Astrocyte (in vitro differentiated cells and primary cell): ENCODE measurements around the gene IQGAP1.

Experiments
- CTCF ChIP-seq: IDR thresholded peaks from 2 replicates; pipeline ENCODE4 v1.5.1; 2011; ENCODE audit warnings: low read depth, mild to moderate bottlenecking, inconsistent platforms, low read length, moderate library complexity; ENCODE audit not compliant: insufficient read depth
- EZH2 ChIP-seq: IDR thresholded peaks from 2 replicates; pipeline ENCODE4 v1.6.1; 2012; ENCODE audit warnings: mild to moderate bottlenecking, low read length, inconsistent platforms; ENCODE audit not compliant: insufficient read depth

DNA sequence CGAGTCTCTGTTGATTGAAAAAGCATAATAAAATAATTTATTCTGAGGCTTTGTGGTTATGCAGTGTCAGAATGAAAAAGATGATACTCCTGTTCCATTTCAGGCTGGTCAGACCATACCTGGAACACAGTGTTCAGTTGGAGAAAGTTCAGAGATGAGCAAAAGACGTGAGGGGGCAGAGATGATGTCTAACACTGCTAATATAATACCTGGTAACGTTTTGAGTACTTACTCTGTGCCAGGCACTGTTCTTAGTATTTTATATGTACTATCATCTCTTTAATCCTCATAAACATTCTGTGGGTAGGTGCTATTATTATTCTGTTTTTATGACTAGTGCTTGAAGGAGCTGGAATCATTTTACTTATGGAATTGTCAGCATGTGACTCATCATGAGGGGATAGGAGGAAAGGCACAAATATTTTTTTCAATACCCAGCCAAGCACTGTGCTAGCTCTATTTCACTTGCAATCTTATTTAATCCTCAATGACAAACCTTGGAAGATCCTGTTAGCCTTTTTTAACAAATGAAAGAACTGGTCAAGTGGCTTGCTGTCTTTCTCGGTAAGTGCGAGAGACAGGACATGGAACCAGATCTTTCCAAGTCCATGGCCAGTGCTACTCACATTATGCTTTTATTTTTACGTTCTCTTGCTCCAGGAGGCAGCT is 31.8 kb downstream of the IQGAP1 start:
- no peak for TF ChIP-seq CTCF
- TF ChIP-seq EZH2 = no peak
